Muscle of arm (tissue), 12 donors: ENCODE measurements around the gene ARMC9. TPM values are rescaled to one million over a fixed set of nuclear protein-coding genes. Genes with fewer than 3 reads are reported as not detected.
"Not testable (repeated sequence)": the region's sequence is repeated elsewhere in the genome, so short reads cannot be mapped to it uniquely, and the experiment has no call there.

Experiments
- DNase-seq: peaks from one replicate; pipeline ENCODE4 v3.0.0-alpha.2; 2013
- polyA plus RNA-seq, 12 donors: library from polyadenylated mRNA; unstranded; fragments of 120-200 nt; gene quantifications; one replicate each; pipeline ENCODE4 v1.2.1, GENCODE V29; 2013; ENCODE audit not compliant: insufficient read length in 12 of 12

Gene ARMC9
- polyA plus RNA-seq, 12 donors: 3.3 to 10.0 (median 5.5) TPM; not detected in 1

- DNase-seq: no peak
Observed at GRCh38 chr2:231362555-231363184, 164.2 kb downstream of the ARMC9 start.

- DNase-seq: no peak
Observed at GRCh38 chr2:231364061-231364460, 165.6 kb downstream of the ARMC9 start.

GRCh38 chr2:231364961-231365810 is 166.8 kb downstream of the ARMC9 start:
- no peak for DNase-seq

- DNase-seq: no peak
Observed at GRCh38 chr2:231367178-231367577, 168.7 kb downstream of the ARMC9 start.

GRCh38 chr2:231369580-231370428 is 171.4 kb downstream of the ARMC9 start:
- no peak for DNase-seq

GRCh38 chr2:231370429-231370748 is 172.0 kb downstream of the ARMC9 start:
- no peak for DNase-seq

GRCh38 chr2:231370749-231371429 is 172.5 kb downstream of the ARMC9 start:
- DNase-seq: no peak

GRCh38 chr2:231371430-231372054 is 173.1 kb downstream of the ARMC9 start:
- DNase-seq: no peak

GRCh38 chr2:231372326-231372725 is 173.9 kb downstream of the ARMC9 start:
- no peak for DNase-seq

GRCh38 chr2:231373184-231373583 is 174.8 kb downstream of the ARMC9 start:
- DNase-seq: no peak

GRCh38 chr2:231373786-231374349 is 175.4 kb downstream of the ARMC9 start:
- DNase-seq: no peak

- no peak for DNase-seq
Observed at GRCh38 chr2:231374771-231375170, 176.3 kb downstream of the ARMC9 start.

GRCh38 chr2:231375994-231376615 is 177.7 kb downstream of the ARMC9 start:
- DNase-seq: not testable (repeated sequence)

- DNase-seq: no peak
Observed at GRCh38 chr2:231376857-231377256, 178.4 kb downstream of the ARMC9 start.

- DNase-seq: no peak
Observed at GRCh38 chr2:231378026-231378722, 179.7 kb downstream of the ARMC9 start.

GRCh38 chr2:231379266-231380215 is 181.1 kb downstream of the ARMC9 start:
- DNase-seq: no peak

- DNase-seq: no peak
Observed at GRCh38 chr2:231380307-231380706, 181.9 kb downstream of the ARMC9 start.

- DNase-seq: no peak
Observed at GRCh38 chr2:231380991-231381847, 182.8 kb downstream of the ARMC9 start.
